Adrenal gland (tissue), 5 donors: Measurements from ENCODE around the gene GRB14.

Experiments used
- CTCF ChIP-seq, 6 experiments: fragments of 450-650 bp in 4 of 6; fragments of 200-600 bp in 2 of 6; sonication (generic) in 1 of 6; IDR thresholded peaks; 1 replicate in 5 of 6; 2 replicates in 1 of 6; pipeline versions ENCODE4 v1.5.1 to v1.8.0; 2016 to 2021; ENCODE audit warnings: antibody characterized with exemption in 6 of 6, mild to moderate bottlenecking in 2 of 6, moderate library complexity in 1 of 6
- POLR2A ChIP-seq, 2 donors: fragments of 450-650 bp; IDR thresholded peaks; one replicate each; pipeline ENCODE4 v1.6.1; 2017; ENCODE audit warnings: antibody characterized with exemption in 2 of 2, mild to moderate bottlenecking in 2 of 2, moderate library complexity in 1 of 2
- donor health status: DM: no; HTN: no; CAD: no.

- TF ChIP-seq CTCF (IDR thresholded peaks at IDR 0.05), result no peak
- TF ChIP-seq POLR2A (IDR thresholded peaks at IDR 0.05), result no peak
These were observed 124.9 kb downstream of the GRB14 start for GRCh38 chr2:164496421-164496820.
